SK-N-MC (cell line): Measurements from ENCODE around the gene DIDO1.

ENCODE experiments used
- EZH2 ChIP-seq: fragments of 200-600 bp; sonication (generic); IDR thresholded peaks from one replicate; pipeline ENCODE4 v1.6.1; 2017; ENCODE audit warnings: antibody characterized with exemption
- POLR2AphosphoS5 ChIP-seq: IDR thresholded peaks from 2 replicates; pipeline ENCODE4 v1.6.1; 2012; ENCODE audit warnings: mild to moderate bottlenecking, low read depth, low read length, borderline replicate concordance

DNA sequence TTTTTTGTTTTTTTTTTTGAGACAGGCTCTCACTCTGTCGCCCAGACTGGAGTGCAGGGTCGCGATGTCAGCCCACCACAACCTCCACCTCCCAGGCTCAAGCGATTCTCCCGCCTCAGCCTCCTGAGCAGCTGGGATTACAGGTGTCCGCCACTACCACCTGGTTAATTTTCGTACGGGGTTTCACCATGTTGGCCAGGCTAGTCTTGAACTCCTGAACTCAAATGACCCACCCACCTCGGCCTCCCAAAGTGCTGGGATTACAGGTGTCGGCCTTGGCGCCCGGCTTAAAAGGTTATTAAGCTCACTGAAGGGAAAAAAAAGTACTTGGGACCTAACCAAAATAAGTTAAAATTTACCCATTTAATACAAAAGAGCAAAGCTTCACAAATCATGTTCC is 66.6 kb downstream of the DIDO1 start:
- TF ChIP-seq POLR2AphosphoS5 (no peak), EZH2 (no peak)
